ENCODE data around the gene AP1S1.
A peak's percentile ranks its signal among the peaks of the same experiment; 100 is the strongest.

AP1S1 gene

GRCh38 chr7:101133621-101134398 lies 20.5 kb upstream of the AP1S1 start:
- TF ChIP-seq CTCF (IDR thresholded peaks at IDR 0.05): no peak
- TF ChIP-seq ZFX (IDR thresholded peaks at IDR 0.05; ENCODE audit: borderline replicate concordance): no peak
- no peak overlapping the region for H3K27ac ChIP-seq

GRCh38 chr7:101134399-101134980 lies 19.8 kb upstream of the AP1S1 start:
- no peak for TF ChIP-seq ZFX (IDR thresholded peaks at IDR 0.05; ENCODE audit: borderline replicate concordance)
- TF ChIP-seq CTCF (IDR thresholded peaks at IDR 0.05): no peak
- H3K27ac ChIP-seq: no peak overlapping the region

DNA sequence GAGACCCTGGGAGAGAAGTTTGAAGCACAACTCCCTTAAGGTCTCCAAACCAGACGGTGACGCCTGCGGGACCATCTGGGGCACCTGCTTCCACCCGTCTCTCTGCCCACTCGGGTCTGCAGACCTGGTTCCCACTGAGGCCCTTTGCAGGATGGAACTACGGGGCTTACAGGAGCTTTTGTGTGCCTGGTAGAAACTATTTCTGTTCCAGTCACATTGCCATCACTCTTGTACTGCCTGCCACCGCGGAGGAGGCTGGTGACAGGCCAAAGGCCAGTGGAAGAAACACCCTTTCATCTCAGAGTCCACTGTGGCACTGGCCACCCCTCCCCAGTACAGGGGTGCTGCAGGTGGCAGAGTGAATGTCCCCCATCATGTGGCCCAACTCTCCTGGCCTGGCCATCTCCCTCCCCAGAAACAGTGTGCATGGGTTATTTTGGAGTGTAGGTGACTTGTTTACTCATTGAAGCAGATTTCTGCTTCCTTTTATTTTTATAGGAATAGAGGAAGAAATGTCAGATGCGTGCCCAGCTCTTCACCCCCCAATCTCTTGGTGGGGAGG lies 16.5 kb upstream of the AP1S1 start:
- no peak for TF ChIP-seq ZFX (IDR thresholded peaks at IDR 0.05; ENCODE audit: borderline replicate concordance)
- no peak for TF ChIP-seq CTCF (IDR thresholded peaks at IDR 0.05)
- peak overlapping the region; percentile 31; the same call in 1 of the 2 replicates for H3K27ac ChIP-seq

DNA sequence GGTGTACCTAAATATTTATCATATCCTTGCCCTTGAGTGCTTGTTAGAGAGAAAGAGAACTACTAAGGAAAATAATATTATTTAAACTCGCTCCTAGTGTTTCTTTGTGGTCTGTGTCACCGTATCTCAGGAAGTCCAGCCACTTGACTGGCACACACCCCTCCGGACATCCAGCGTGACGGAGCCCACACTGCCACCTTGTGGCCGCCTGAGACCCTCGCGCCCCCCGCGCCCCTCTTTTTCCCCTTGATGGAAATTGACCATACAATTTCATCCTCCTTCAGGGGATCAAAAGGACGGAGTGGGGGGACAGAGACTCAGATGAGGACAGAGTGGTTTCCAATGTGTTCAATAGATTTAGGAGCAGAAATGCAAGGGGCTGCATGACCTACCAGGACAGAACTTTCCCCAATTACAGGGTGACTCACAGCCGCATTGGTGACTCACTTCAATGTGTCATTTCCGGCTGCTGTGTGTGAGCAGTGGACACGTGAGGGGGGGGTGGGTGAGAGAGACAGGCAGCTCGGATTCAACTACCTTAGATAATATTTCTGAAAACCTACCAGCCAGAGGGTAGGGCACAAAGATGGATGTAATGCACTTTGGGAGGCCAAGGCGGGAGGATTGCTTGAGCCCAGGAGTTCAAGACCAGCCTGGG lies 15.9 kb upstream of the AP1S1 start:
- TF ChIP-seq CTCF (IDR thresholded peaks at IDR 0.05) (peak; percentile 91), ZFX (IDR thresholded peaks at IDR 0.05; ENCODE audit: borderline replicate concordance) (no peak)
- H3K27ac ChIP-seq: peak overlapping the region; percentile 31; the same call in 1 of the 2 replicates

GRCh38 chr7:101140339-101140699 lies 14.0 kb upstream of the AP1S1 start:
- no peak for TF ChIP-seq CTCF (IDR thresholded peaks at IDR 0.05)
- TF ChIP-seq ZFX (IDR thresholded peaks at IDR 0.05; ENCODE audit: borderline replicate concordance): no peak
- peak overlapping the region; percentile 6; the same call in 1 of the 2 replicates for H3K27ac ChIP-seq

DNA sequence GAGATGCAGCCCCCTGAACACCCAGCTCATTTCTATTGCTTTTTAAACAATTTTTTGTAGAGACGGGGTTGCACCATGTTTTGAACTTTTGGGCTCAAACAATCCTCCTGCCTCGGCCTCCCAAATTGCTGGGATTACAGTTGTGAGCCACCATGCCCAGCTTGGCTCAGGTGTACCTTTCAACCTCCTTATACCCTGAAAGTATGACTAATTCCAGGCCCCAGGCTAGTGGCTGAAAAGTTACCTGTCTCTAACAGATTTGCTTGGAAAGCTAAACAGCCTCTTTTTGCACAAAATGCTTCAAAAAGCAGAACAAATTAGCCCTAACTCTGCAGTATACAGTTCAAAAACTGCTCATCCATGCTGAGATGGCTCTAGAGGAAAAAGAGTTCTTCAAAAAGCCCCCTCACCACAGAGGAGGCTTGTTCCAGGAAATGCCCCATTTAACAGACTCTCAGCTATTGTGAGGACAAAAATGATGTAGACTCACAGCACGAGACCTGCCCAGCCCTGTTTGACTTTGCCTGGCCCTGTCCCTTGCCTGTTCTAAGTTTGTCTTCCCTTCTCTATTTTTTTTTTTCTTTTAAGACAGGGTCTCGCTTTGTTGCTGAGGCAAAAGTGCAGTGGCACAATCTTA lies 13.4 kb upstream of the AP1S1 start:
- H3K27ac ChIP-seq: peak overlapping the region; percentile 6; the same call in 1 of the 2 replicates
- no peak for TF ChIP-seq ZFX (IDR thresholded peaks at IDR 0.05; ENCODE audit: borderline replicate concordance)

DNA sequence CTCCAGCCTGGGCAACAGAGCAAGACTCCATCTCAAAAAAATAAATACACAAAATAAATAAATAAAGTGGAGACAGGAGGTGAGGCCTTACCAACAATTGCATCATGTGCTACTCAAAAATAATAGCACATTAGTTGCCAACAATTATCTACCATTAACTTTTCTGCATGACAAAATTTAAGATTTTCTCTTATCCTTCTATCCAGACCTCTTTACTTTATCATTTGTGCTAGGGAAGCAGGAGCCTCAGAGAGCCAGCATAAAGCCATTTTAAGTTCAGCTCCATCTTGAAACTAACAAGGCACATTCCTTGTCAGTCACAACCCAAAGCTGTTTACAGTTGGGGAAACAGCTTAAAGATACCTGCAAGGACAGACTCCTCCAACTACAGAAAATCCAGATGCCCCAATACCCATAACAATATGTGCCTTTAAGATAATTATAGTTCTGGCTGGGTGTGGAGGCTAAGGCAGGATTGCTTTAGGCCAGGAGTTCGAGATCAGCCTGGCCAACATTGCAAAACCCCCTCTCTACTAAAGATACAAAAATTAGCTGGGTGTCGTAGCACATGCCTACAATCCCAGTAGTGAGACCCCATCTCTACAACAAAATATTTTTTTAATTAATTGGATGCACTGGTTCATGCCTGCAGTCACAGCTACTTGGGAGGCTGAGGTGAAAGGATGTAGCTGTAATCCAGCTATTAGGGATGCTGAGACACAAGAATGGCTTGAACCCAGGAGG lies 2.2 kb upstream of the AP1S1 start:
- no peak overlapping the region for H3K27ac ChIP-seq
- TF ChIP-seq ZFX (IDR thresholded peaks at IDR 0.05; ENCODE audit: borderline replicate concordance) (no peak), CTCF (IDR thresholded peaks at IDR 0.05) (no peak)

Data from 22Rv1 (cell line).